MM.1S (cell line): ENCODE data around the gene LRRK1.

Source experiments
- DNase-seq: peaks from one replicate; pipeline ENCODE4 v3.0.0-alpha.2; 2015
- H2AFZ ChIP-seq: fragments of 300-600 bp; sonication (generic); 2 replicates; pipeline ENCODE4 v1.6.0; 2016; ENCODE audit warnings: antibody characterized with exemption, low read length
- H3F3A ChIP-seq: fragments of 300-600 bp; sonication (generic); 2 replicates; pipeline ENCODE4 v1.6.1; 2016; ENCODE audit warnings: mild to moderate bottlenecking, antibody characterized with exemption, low read length, moderate library complexity, mixed read lengths; ENCODE audit not compliant: insufficient read depth
- H3K27ac ChIP-seq: fragments of 300-600 bp; sonication (generic); 2 replicates; pipeline ENCODE4 v1.5.1; 2016; ENCODE audit warnings: mild to moderate bottlenecking, low read length
- H3K27me3 ChIP-seq: fragments of 300-600 bp; sonication (generic); replicated peaks from 2 replicates; pipeline ENCODE4 v1.6.0; 2016; ENCODE audit warnings: low read length; ENCODE audit not compliant: insufficient read depth
- H3K36me3 ChIP-seq: fragments of 300-600 bp; sonication (generic); replicated peaks from 2 replicates; pipeline ENCODE4 v1.6.1; 2016; ENCODE audit warnings: mild to moderate bottlenecking, low read length, mixed read lengths; ENCODE audit not compliant: insufficient read depth
- H3K4me1 ChIP-seq: fragments of 300-600 bp; sonication (generic); 2 replicates; pipeline ENCODE4 v1.6.1; 2016; ENCODE audit warnings: low read length, mixed read lengths
- H3K4me2 ChIP-seq: fragments of 300-600 bp; sonication (generic); 2 replicates; pipeline ENCODE4 v1.6.0; 2016; ENCODE audit warnings: low read depth, low read length
- H3K4me3 ChIP-seq: fragments of 300-600 bp; sonication (generic); 2 replicates; pipeline ENCODE4 v1.5.1; 2016; ENCODE audit warnings: low read length, mixed read lengths
- H3K79me2 ChIP-seq: fragments of 300-600 bp; sonication (generic); 2 replicates; pipeline ENCODE4 v1.6.1; 2016; ENCODE audit warnings: mixed run types, low read length, mixed read lengths
- H3K9ac ChIP-seq: fragments of 300-600 bp; sonication (generic); 2 replicates; pipeline ENCODE4 v1.6.1; 2016; ENCODE audit warnings: low read length, mixed read lengths
- H3K9me2 ChIP-seq: fragments of 300-600 bp; sonication (generic); replicated peaks from 2 replicates; pipeline ENCODE4 v1.6.1; 2016; ENCODE audit warnings: mild to moderate bottlenecking, low read length, mixed read lengths; ENCODE audit not compliant: insufficient read depth
- H3K9me3 ChIP-seq: fragments of 300-600 bp; sonication (generic); replicated peaks from 2 replicates; pipeline ENCODE4 v1.6.1; 2016; ENCODE audit warnings: mild to moderate bottlenecking, low read length, mixed read lengths; ENCODE audit not compliant: insufficient read depth
- H4K20me1 ChIP-seq: fragments of 300-600 bp; sonication (generic); 2 replicates; pipeline ENCODE4 v1.6.1; 2016; ENCODE audit warnings: mild to moderate bottlenecking, low read length, moderate library complexity, mixed read lengths; ENCODE audit not compliant: insufficient read depth
- EZH2 ChIP-seq: fragments of 300-600 bp; sonication (generic); optimal IDR thresholded peaks from 2 replicates; pipeline ENCODE3; 2017; ENCODE audit warnings: low read depth, mild to moderate bottlenecking, antibody characterized with exemption, low read length, mixed read lengths
- EZH2phosphoT487 ChIP-seq: fragments of 300-600 bp; sonication (generic); IDR thresholded peaks from 2 replicates; pipeline ENCODE4 v1.6.1; 2018; ENCODE audit warnings: antibody characterized with exemption, low read length
- TF ChIP-seq, protein P1 (sequence below): fragments of 300-600 bp; sonication (generic); IDR thresholded peaks from 2 replicates; pipeline ENCODE4 v1.5.1; 2016; ENCODE audit warnings: antibody characterized with exemption, low read length, mixed read lengths

Gene LRRK1

DNA sequence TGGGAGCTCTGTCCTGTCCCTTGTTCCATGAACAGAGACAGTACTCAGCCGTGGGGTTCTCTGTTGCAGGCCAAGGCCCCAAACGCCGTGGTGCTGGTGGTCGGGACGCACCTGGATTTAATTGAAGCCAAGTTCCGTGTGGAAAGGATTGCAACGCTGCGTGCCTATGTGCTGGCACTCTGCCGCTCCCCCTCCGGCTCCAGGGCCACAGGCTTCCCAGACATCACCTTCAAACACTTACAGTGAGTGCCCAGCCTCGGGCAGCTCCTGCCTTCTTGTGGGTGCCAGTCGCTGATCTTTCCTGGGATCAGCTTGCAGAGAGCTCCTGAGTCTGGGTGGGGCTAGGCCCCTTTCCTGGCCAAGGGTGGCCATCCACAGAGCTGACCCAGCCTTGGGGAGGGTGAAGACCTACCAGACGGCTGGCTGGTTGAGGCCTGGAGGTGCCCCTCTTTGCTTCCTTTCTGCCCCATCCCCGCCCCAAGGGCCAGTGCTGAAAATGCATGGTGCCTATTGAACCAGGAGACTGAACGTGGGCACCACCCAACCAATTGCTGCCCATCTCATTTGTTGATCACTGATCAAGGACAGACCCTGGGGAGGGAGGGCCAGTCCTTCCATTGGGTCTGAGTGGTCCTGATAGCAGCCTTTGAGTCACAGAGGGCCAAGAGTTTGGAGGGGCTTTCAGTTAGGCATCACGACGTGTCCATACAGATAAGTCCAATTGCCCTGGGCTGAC is 106.9 kb downstream of the LRRK1 start:
- no peaks in the 10 kb centered on the region for H3K4me1 ChIP-seq
- H3K27ac ChIP-seq, result no peak overlapping the region
- no peak overlapping the region for H3K4me3 ChIP-seq
- H3K27me3 ChIP-seq, result no peaks in the 10 kb centered on the region
- H3F3A ChIP-seq, result no peaks in the 10 kb centered on the region
- H4K20me1 ChIP-seq, result no peaks in the 10 kb centered on the region
- TF ChIP-seq EZH2 (no peak), EZH2phosphoT487 (no peak)
- TF ChIP-seq, protein P1, sequence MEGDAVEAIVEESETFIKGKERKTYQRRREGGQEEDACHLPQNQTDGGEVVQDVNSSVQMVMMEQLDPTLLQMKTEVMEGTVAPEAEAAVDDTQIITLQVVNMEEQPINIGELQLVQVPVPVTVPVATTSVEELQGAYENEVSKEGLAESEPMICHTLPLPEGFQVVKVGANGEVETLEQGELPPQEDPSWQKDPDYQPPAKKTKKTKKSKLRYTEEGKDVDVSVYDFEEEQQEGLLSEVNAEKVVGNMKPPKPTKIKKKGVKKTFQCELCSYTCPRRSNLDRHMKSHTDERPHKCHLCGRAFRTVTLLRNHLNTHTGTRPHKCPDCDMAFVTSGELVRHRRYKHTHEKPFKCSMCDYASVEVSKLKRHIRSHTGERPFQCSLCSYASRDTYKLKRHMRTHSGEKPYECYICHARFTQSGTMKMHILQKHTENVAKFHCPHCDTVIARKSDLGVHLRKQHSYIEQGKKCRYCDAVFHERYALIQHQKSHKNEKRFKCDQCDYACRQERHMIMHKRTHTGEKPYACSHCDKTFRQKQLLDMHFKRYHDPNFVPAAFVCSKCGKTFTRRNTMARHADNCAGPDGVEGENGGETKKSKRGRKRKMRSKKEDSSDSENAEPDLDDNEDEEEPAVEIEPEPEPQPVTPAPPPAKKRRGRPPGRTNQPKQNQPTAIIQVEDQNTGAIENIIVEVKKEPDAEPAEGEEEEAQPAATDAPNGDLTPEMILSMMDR, result no peak
- peaks cover 2% of the 10 kb centered on the region; the same call in 1 of the 2 replicates for H3K36me3 ChIP-seq
- H3K79me2 ChIP-seq, result no peaks in the 10 kb centered on the region
- H3K9ac ChIP-seq, result no peak overlapping the region
- H3K9me3 ChIP-seq, result no peaks in the 10 kb centered on the region
- no peaks in the 10 kb centered on the region for H3K9me2 ChIP-seq
- no peak for DNase-seq
- no peak overlapping the region for H2AFZ ChIP-seq
- H3K4me2 ChIP-seq, result no peak overlapping the region

DNA sequence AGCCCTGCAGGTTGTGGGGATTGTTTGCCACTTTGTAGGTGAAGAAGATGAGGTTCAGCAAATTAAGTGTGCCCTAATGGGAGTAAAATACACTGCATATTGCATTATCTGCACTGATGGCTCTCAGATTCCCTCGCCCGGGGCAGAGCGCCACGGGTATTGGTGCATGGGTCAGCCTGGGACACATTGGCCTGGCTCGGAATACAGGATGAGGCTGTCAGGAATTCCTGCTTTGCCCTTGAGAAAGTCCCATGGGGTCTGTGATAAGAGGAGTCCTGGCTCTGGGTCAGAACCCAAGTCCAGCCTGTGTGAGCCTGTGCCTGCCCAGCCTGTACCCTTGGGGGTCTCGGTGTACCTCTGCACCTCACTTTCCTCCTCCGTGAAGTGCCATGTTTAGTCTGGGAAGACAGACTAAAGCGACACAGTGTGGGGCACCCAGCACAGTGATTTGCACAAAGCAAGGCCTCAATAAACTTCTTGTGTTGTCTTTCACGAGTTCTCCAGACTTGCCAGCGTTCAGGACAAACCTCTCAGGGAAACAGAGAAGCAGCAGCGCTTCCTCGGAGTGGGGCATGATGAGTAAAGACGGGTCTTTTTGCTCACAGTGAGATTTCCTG is 107.6 kb downstream of the LRRK1 start:
- Histone ChIP-seq H4K20me1 (no peaks in the 10 kb centered on the region), H3K9ac (no peak overlapping the region), H3K27ac (no peak overlapping the region), H3K9me3 (no peaks in the 10 kb centered on the region), H3K36me3 (no peaks in the 10 kb centered on the region), H2AFZ (no peak overlapping the region), H3K4me2 (no peak overlapping the region), H3K4me3 (no peak overlapping the region), H3K4me1 (no peaks in the 10 kb centered on the region), H3K27me3 (no peaks in the 10 kb centered on the region), H3K79me2 (no peaks in the 10 kb centered on the region), H3F3A (no peaks in the 10 kb centered on the region), H3K9me2 (no peaks in the 10 kb centered on the region)
- TF ChIP-seq EZH2 (no peak), EZH2phosphoT487 (no peak)
- TF ChIP-seq, protein P1, result no peak
- no peak for DNase-seq

DNA sequence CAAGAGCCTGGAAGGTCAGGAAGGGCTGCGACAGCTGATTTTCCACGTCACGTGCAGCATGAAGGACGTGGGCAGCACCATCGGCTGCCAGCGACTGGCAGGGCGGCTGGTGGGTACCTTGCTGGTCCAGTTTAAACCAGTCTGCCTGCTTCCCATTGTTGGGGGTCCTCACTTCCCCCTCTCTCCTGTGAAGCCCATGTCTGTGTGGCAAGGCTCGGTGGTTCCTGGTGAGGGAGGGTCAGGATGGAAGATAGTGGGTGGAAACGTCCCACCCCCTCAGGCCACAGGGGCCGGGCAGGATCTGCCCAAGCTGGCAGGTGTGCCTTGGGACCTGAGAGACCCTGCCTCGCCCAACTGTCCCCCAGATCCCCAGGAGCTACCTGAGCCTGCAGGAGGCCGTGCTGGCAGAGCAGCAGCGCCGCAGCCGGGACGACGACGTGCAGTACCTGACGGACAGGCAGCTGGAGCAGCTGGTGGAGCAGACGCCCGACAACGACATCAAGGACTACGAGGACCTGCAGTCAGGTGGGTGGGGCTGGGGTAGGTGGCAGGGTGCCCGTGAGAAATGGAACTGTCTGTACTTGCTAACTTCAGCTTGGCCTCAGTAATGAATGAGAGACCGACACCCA is 108.2 kb downstream of the LRRK1 start:
- no peak overlapping the region for H3K27ac ChIP-seq
- no peaks in the 10 kb centered on the region for H3K27me3 ChIP-seq
- H3K79me2 ChIP-seq, result no peaks in the 10 kb centered on the region
- no peak for TF ChIP-seq EZH2
- no peak for TF ChIP-seq EZH2phosphoT487
- TF ChIP-seq, protein P1, result no peak
- H3K36me3 ChIP-seq, result no peaks in the 10 kb centered on the region
- H2AFZ ChIP-seq, result no peak overlapping the region
- H3K9ac ChIP-seq, result no peak overlapping the region
- H3K4me3 ChIP-seq, result no peak overlapping the region
- no peak overlapping the region for H3K4me2 ChIP-seq
- H3K9me2 ChIP-seq, result no peaks in the 10 kb centered on the region
- H4K20me1 ChIP-seq, result no peaks in the 10 kb centered on the region
- H3F3A ChIP-seq, result no peaks in the 10 kb centered on the region
- H3K4me1 ChIP-seq, result no peaks in the 10 kb centered on the region
- DNase-seq, result no peak
- H3K9me3 ChIP-seq, result no peaks in the 10 kb centered on the region
